ENCODE results near the gene ATG16L1. TPM values are rescaled to one million over a fixed set of nuclear protein-coding genes. Genes with fewer than 3 reads are reported as not detected.

Gene ATG16L1
- total RNA-seq, 1 donor from 2014 or later, result 24.8 TPM

GRCh38 chr2:233227346-233227978, 24.0 kb upstream of the ATG16L1 start:
- no peaks in the 10 kb centered on the region for H3K9me3 Mint-ChIP-seq (ENCODE audit: low read depth)
- DNase-seq (ENCODE audit: low spot score), result no peak
- H3K4me1 Mint-ChIP-seq (ENCODE audit: low read depth), result no peaks in the 10 kb centered on the region
- H3K36me3 Mint-ChIP-seq (ENCODE audit: low read depth), result no peaks in the 10 kb centered on the region
- TF ChIP-seq CTCF (IDR thresholded peaks at IDR 0.05), result no peak
- no peak overlapping the region for H3K27ac Mint-ChIP-seq (ENCODE audit: unreplicated experiment)
- peaks cover 36% of the 10 kb centered on the region for H3K27me3 Mint-ChIP-seq (ENCODE audit: low read depth)
- no peak overlapping the region for H3K4me3 Mint-ChIP-seq (ENCODE audit: unreplicated experiment)

- Mint-ChIP-seq H3K27ac (ENCODE audit: unreplicated experiment) (no peak overlapping the region), H3K9me3 (ENCODE audit: low read depth) (no peaks in the 10 kb centered on the region), H3K27me3 (ENCODE audit: low read depth) (peaks cover 36% of the 10 kb centered on the region), H3K4me3 (ENCODE audit: unreplicated experiment) (no peak overlapping the region), H3K4me1 (ENCODE audit: low read depth) (no peaks in the 10 kb centered on the region), H3K36me3 (ENCODE audit: low read depth) (no peaks in the 10 kb centered on the region)
- no peak for TF ChIP-seq CTCF (IDR thresholded peaks at IDR 0.05)
- DNase-seq (ENCODE audit: low spot score), result no peak
These were observed 23.1 kb upstream of the ATG16L1 start for GRCh38 chr2:233228376-233228775.

DNA sequence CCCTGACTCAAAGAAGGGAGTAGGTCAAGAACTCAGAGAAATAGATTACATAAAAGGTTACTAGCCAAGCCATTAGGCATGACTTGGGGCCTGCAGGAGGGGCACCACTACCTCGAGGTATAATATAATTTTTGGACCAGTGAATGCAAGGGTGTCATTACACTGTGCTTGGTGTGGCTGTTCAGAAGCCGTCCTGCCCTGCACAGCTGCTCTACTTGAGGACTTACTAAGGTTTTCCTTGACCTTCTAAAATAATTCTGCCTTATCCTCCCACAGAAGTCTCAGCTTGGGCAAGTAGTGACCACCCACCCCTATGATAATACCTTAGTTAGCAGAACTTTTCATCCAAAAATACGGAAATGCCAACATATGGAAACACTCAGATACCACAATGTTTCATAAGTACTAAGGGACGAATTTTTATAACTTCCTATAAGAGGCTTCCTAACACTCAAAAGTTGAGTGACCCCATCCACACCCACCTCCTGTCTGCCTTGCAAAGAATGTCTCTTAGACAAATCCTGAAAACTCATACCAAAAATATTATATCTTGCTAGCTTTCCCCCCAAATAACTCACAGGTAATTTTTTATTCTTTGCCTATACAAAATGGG, 17.7 kb upstream of the ATG16L1 start:
- no peak for TF ChIP-seq CTCF (IDR thresholded peaks at IDR 0.05)
- Mint-ChIP-seq H3K36me3 (ENCODE audit: low read depth) (no peaks in the 10 kb centered on the region), H3K9me3 (ENCODE audit: low read depth) (no peaks in the 10 kb centered on the region), H3K4me3 (ENCODE audit: unreplicated experiment) (no peak overlapping the region), H3K27ac (ENCODE audit: unreplicated experiment) (no peak overlapping the region), H3K4me1 (ENCODE audit: low read depth) (peaks cover 8% of the 10 kb centered on the region), H3K27me3 (ENCODE audit: low read depth) (peaks cover 4% of the 10 kb centered on the region)
- no peak for DNase-seq (ENCODE audit: low spot score)

DNA sequence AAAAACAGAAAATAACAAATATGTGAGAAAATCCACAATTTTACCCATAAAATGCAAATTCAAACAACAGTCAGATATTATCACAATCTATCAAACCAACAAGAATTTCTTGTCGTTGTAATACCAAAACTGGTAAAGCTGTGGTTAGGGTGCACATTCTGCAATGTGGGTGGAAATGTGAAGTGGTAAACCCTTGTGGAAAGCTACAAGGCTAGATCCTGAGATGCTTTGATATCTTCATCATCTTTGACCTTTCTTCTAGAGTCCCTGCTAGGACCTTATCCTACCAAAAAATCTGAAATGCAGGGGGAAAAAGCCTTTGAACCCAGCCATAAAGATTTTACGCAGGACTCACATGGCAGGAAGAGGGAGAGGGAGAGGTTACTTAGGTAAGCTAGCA, 17.2 kb upstream of the ATG16L1 start:
- Mint-ChIP-seq H3K9me3 (ENCODE audit: low read depth) (no peaks in the 10 kb centered on the region), H3K27me3 (ENCODE audit: low read depth) (peaks cover 2% of the 10 kb centered on the region)
- TF ChIP-seq CTCF (IDR thresholded peaks at IDR 0.05), result no peak

GRCh38 chr2:233234996-233235395, 16.5 kb upstream of the ATG16L1 start:
- Mint-ChIP-seq H3K27me3 (ENCODE audit: low read depth) (peaks cover 1% of the 10 kb centered on the region), H3K4me1 (ENCODE audit: low read depth) (peaks cover 8% of the 10 kb centered on the region), H3K27ac (ENCODE audit: unreplicated experiment) (no peak overlapping the region), H3K4me3 (ENCODE audit: unreplicated experiment) (no peak overlapping the region), H3K9me3 (ENCODE audit: low read depth) (no peaks in the 10 kb centered on the region), H3K36me3 (ENCODE audit: low read depth) (no peaks in the 10 kb centered on the region)
- no peak for DNase-seq (ENCODE audit: low spot score)
- TF ChIP-seq CTCF (IDR thresholded peaks at IDR 0.05), result no peak

More for the DNA sequence above, 17.2 kb upstream of the ATG16L1 start:
- H3K27ac Mint-ChIP-seq (ENCODE audit: unreplicated experiment), result no peak overlapping the region
- H3K4me3 Mint-ChIP-seq (ENCODE audit: unreplicated experiment), result no peak overlapping the region
- H3K36me3 Mint-ChIP-seq (ENCODE audit: low read depth), result no peaks in the 10 kb centered on the region
- H3K4me1 Mint-ChIP-seq (ENCODE audit: low read depth), result peaks cover 8% of the 10 kb centered on the region
- DNase-seq (ENCODE audit: low spot score), result no peak

Data from chondrocyte (in vitro differentiated cells).